ENCODE measurements around the gene RHBDL3. TPM values are rescaled to one million over a fixed set of nuclear protein-coding genes. Genes with fewer than 3 reads are reported as not detected.

RHBDL3 gene
- total RNA-seq, 2 experiments from 2014 or later, result 0.15 TPM; not detected in 1

DNA sequence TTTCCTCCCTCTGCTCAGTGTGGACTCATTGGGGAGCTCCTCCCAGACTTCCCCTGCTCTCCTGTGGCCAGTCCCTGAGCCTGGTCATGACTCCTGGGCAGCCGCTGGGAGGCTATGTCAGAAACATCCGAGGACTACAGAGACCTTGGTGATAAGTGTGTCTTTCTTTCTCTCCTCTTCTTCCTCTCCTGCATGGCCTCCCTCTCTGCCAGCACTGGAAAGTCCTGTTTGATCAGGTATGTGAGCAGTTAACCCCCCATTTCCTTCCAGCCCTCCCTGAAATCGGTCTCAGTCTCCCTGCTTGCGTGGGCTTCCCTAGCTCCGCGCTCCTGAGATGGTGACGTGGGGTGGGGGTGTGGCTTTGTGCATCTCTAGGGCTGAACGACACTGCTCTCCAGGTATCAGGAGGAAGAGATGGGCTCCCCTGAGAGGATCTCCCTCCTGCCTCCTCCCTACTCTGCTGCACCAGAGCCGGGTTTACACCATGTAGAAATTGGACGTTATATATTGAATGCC, 2.1 kb downstream of the RHBDL3 start:
- no TSS peak for BruUV-seq (replicated peaks)
- Histone ChIP-seq H3K9me3 (ENCODE audit: low read length) (no peaks in the 10 kb centered on the region), H3K4me2 (ENCODE audit: low read length) (no peak overlapping the region), H2AFZ (ENCODE audit: low read length) (no peak overlapping the region), H3K79me2 (ENCODE audit: insufficient read depth, low read depth, low read length) (no peaks in the 10 kb centered on the region), H3K4me1 (ENCODE audit: insufficient read depth, low read length, poor library complexity, severe bottlenecking) (peaks cover 10% of the 10 kb centered on the region), H3K4me3 (ENCODE audit: low read depth, low read length, poor library complexity, severe bottlenecking) (no peak overlapping the region), H3K9me2 (ENCODE audit: insufficient read depth, low read length) (no peaks in the 10 kb centered on the region), H3K36me3 (ENCODE audit: insufficient read depth, low read length) (no peaks in the 10 kb centered on the region), H3K27ac (ENCODE audit: low read depth, low read length, poor library complexity, severe bottlenecking) (no peak overlapping the region), H4K20me1 (ENCODE audit: insufficient read depth, low read length) (no peaks in the 10 kb centered on the region)
- intact Hi-C loops (cut with micrococcal nuclease; ENCODE audit: unreplicated experiment), result no loop called here
- DNase-seq (ENCODE audit: low spot score), result no peak
- POLR2A ChIA-PET, result no interaction called here
- CTCF ChIA-PET (ENCODE audit: unreplicated experiment), result no interaction called here
- no peak for TF ChIP-seq EZH2phosphoT487 (IDR thresholded peaks at IDR 0.05; ENCODE audit: borderline replicate concordance, low read depth, low read length)
- TF ChIP-seq, protein P1, sequence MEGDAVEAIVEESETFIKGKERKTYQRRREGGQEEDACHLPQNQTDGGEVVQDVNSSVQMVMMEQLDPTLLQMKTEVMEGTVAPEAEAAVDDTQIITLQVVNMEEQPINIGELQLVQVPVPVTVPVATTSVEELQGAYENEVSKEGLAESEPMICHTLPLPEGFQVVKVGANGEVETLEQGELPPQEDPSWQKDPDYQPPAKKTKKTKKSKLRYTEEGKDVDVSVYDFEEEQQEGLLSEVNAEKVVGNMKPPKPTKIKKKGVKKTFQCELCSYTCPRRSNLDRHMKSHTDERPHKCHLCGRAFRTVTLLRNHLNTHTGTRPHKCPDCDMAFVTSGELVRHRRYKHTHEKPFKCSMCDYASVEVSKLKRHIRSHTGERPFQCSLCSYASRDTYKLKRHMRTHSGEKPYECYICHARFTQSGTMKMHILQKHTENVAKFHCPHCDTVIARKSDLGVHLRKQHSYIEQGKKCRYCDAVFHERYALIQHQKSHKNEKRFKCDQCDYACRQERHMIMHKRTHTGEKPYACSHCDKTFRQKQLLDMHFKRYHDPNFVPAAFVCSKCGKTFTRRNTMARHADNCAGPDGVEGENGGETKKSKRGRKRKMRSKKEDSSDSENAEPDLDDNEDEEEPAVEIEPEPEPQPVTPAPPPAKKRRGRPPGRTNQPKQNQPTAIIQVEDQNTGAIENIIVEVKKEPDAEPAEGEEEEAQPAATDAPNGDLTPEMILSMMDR (conservative IDR thresholded peaks at IDR 0.05; ENCODE audit: low read length), result no peak

DNA sequence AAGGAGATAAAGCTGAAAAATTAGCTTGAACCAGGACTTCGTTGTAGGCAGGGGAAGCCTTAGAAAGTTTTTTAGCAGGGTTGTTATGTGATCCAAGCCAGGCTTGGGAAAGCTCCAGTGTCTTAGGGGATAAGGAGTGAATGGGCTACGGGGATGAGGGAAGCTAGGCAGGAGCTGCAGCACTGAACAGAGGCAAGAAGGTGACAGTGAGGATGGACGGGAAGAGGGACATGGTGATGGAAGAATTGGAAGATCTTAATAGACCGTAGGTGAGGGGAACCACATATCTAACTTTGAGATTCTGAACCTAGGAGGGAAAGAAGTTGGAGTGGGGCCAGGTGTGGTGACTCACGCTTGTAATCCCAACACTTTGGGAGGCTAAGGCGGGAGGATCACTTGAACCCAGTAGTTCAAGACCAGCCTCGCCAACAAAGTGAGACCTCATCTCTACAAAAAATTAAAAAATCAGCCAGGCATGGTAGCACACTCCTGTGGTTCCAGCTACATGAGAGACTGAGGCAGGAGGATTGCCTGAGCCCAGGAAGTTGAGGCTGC, 3.2 kb downstream of the RHBDL3 start:
- CTCF ChIA-PET (ENCODE audit: unreplicated experiment), result no interaction called here
- intact Hi-C loops (cut with micrococcal nuclease; ENCODE audit: unreplicated experiment), result no loop called here
- no TSS peak for BruUV-seq (replicated peaks)

DNA sequence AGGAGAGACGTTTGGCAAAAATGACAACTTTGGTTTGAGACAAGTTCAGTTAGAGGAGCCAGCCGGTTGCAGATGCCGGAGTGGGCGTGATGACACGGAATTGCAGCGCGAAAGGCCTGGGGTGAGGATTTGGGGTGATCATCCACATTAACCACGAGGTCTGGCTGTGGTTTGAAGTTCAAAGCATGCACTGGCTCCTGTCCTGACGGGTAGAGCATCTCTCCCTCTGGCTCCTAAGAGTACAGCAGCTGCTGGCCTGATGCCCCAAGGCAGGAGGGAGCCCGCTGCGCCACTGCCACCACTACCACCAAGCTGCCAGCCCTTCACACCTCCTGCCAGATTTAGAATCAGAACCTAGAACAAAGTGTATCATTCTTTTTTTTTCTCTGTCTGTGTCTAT, 3.7 kb downstream of the RHBDL3 start:
- BruUV-seq (replicated peaks), result no TSS peak
- intact Hi-C loops (cut with micrococcal nuclease; ENCODE audit: unreplicated experiment), result no loop called here

More for the DNA sequence above, 3.2 kb downstream of the RHBDL3 start:
- Histone ChIP-seq H3K79me2 (ENCODE audit: insufficient read depth, low read depth, low read length) (no peaks in the 10 kb centered on the region), H3K27ac (ENCODE audit: low read depth, low read length, poor library complexity, severe bottlenecking) (no peak overlapping the region), H3K9me3 (ENCODE audit: low read length) (no peaks in the 10 kb centered on the region), H3K4me1 (ENCODE audit: insufficient read depth, low read length, poor library complexity, severe bottlenecking) (peaks cover 10% of the 10 kb centered on the region), H3K36me3 (ENCODE audit: insufficient read depth, low read length) (no peaks in the 10 kb centered on the region), H4K20me1 (ENCODE audit: insufficient read depth, low read length) (no peaks in the 10 kb centered on the region), H3K4me3 (ENCODE audit: low read depth, low read length, poor library complexity, severe bottlenecking) (no peak overlapping the region), H2AFZ (ENCODE audit: low read length) (no peak overlapping the region), H3K4me2 (ENCODE audit: low read length) (no peak overlapping the region), H3K9me2 (ENCODE audit: insufficient read depth, low read length) (no peaks in the 10 kb centered on the region)
- POLR2A ChIA-PET, result no interaction called here
- DNase-seq (ENCODE audit: low spot score), result no peak
- TF ChIP-seq, protein P1 (conservative IDR thresholded peaks at IDR 0.05; ENCODE audit: low read length), result no peak
- no peak for TF ChIP-seq EZH2phosphoT487 (IDR thresholded peaks at IDR 0.05; ENCODE audit: borderline replicate concordance, low read depth, low read length)

More for the DNA sequence above, 3.7 kb downstream of the RHBDL3 start:
- Histone ChIP-seq H2AFZ (ENCODE audit: low read length) (no peak overlapping the region), H3K79me2 (ENCODE audit: insufficient read depth, low read depth, low read length) (no peaks in the 10 kb centered on the region), H3K9me3 (ENCODE audit: low read length) (no peaks in the 10 kb centered on the region), H3K4me2 (ENCODE audit: low read length) (no peak overlapping the region), H3K4me3 (ENCODE audit: low read depth, low read length, poor library complexity, severe bottlenecking) (no peak overlapping the region), H3K36me3 (ENCODE audit: insufficient read depth, low read length) (no peaks in the 10 kb centered on the region), H3K9me2 (ENCODE audit: insufficient read depth, low read length) (no peaks in the 10 kb centered on the region), H3K4me1 (ENCODE audit: insufficient read depth, low read length, poor library complexity, severe bottlenecking) (peaks cover 10% of the 10 kb centered on the region), H3K27ac (ENCODE audit: low read depth, low read length, poor library complexity, severe bottlenecking) (no peak overlapping the region), H4K20me1 (ENCODE audit: insufficient read depth, low read length) (no peaks in the 10 kb centered on the region; the same call in 1 of the 2 replicates)
- ChIA-PET POLR2A (no interaction called here), CTCF (ENCODE audit: unreplicated experiment) (no interaction called here)
- TF ChIP-seq, protein P1 (conservative IDR thresholded peaks at IDR 0.05; ENCODE audit: low read length), result no peak
- TF ChIP-seq EZH2phosphoT487 (IDR thresholded peaks at IDR 0.05; ENCODE audit: borderline replicate concordance, low read depth, low read length), result no peak
- no peak for DNase-seq (ENCODE audit: low spot score)

All from OCI-LY7 (cell line).